HG03064 (cell line): ENCODE measurements around the gene EHBP1L1.
A peak's percentile ranks its signal among the peaks of the same experiment; 100 is the strongest.
"Not testable (repeated sequence)": the region's sequence is repeated elsewhere in the genome, so short reads cannot be mapped to it uniquely, and the experiment has no call there.

Experiments
- ATAC-seq: cut with Tn5 transposase; IDR thresholded peaks from one replicate; pipeline ENCODE4 v1.9.1; 2021; ENCODE audit warnings: low read depth; ENCODE audit not compliant: unreplicated experiment

EHBP1L1 gene

DNA sequence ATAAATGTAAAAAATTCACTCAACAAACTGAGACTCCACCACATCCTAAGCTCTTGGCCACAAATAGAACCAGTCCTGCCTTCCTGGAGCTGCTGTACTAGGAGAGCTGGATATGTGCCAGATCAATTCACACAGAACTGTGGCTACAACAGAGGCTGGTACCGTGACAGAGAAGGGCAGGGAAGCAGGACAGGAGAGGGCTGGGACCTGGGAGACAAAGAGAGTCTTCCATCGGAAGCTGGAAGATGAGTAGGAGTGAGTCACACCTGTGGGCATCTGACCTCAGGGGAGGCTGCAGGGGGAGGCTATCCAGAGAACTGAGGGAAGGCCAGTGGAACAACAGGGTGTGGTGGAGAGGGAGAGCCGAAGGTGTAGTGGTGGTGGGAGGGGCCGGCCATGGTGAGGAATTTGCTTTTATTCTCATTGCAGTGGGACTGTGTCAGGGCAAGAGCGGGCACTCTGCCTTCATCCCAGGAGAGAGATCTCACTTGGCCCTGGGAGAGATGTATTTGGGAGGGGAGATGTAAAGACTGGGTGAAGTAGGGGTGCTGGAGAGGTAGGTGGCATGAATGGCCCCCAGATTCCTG lies 15.8 kb upstream of the EHBP1L1 start:
- no peak for ATAC-seq

DNA sequence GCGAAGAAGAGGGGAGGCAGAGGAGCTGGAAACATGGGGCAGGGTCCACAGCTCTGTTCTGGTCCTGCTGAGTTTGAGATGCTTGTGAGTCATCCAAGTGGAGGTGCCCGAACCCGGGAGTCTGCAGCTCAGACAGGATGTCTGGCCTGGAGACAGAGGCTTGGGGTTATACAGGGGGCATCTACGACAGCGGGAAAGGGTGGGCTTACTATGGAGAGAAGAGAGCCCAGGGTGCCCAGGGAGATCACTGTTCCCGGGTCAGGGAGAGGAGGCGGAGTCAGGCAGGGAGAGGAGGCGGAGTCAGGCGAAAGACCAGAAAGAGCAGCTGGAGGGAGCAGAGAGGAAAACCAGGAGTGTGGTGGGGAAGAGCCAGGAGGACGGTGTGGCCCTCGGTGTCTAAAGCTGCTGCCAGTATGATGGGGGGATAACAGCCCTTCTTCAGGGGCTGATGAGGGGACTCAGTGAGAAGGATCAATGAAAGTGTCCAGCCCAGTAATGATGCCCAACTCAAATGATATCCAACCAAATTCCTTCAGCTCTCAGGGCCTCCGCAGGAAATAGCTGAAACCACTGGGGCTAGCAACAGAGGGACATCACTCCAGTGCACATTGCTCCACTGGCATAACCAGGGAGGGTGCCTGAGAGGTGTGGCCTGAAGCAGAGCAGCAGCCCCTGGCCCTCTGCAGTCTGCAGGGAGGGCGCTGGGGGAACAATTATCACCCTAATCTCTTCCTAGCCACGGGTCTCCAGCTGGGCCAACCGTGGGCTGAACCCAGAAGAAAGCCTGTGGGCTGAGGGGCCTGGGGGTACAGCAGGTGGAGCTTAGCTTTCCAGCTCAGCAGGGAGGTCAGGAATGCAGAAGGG lies 15.1 kb upstream of the EHBP1L1 start:
- no peak for ATAC-seq

DNA sequence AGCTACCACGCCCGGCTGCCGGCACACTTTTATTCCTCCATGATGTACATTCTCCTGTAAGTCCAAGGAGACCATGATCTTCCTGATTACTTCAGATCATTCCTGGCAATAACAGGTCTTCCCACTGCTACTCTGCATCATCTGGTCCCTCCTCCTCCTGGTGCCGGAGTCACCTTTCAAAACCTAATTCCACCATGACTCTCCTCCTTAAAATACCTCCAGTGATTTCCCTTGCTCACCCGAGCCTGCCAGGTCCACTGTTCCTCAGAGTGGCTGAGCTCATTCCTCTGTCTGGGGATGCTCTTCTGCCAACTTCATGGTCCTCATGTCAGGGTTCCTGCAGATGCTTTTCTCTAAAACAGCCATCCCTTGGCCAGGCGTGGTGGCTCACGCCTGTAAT lies 13.8 kb upstream of the EHBP1L1 start:
- ATAC-seq: no peak

DNA sequence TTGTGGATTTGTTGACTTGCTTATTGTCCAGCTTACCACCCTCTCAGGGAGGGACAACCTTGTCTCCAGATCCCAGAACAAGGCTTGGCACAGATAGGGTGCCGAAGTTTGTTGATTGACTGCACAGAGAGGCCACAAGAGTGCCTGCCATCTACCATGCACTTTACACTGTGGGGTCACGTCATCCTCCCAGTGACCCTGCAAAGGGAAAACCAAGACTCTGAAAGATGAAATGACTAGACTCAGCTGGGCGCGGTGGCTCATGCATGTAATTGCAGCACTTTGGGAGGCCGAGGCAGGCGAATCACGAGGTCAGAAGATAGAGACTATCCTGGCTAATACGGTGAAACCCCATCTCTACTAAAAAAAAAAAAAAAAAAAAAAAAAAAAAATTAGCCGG lies 13.1 kb upstream of the EHBP1L1 start:
- no peak for ATAC-seq

- no peak for ATAC-seq
Measured at GRCh38 chr11:65563601-65564000, 12.3 kb upstream of the EHBP1L1 start.

DNA sequence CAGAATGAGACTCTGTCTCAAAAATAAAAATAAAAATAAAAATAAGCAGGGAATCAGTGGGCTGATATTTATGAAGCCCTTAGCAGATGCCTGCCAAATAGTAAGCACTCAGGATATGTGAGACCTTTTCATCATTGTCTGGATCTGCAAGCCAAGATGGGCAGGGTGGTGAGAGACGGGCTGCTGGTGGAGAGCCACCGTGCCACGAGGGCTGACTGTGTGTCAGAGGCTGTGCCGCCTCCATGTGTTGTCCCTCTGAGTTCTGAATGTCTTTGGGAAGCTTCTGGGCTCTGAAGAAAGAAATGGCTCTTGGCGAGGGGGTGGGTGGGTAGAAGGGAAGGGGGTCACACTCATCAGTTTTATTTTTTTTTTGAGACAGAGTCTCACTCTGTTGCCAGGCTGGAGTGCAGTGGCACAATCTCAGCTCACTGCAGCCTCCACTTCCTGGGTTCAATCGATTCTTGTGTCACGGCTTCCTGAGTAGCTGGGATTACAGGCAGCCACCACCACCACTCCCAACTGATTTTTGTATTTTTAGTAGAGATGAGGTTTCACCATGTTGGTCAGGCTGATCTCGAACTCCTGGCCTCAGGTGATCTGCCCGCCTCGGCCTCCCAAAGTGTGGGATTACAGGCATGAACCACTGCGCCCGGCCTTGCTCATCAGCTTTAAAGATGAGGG lies 10.8 kb upstream of the EHBP1L1 start:
- ATAC-seq: not testable (repeated sequence)

DNA sequence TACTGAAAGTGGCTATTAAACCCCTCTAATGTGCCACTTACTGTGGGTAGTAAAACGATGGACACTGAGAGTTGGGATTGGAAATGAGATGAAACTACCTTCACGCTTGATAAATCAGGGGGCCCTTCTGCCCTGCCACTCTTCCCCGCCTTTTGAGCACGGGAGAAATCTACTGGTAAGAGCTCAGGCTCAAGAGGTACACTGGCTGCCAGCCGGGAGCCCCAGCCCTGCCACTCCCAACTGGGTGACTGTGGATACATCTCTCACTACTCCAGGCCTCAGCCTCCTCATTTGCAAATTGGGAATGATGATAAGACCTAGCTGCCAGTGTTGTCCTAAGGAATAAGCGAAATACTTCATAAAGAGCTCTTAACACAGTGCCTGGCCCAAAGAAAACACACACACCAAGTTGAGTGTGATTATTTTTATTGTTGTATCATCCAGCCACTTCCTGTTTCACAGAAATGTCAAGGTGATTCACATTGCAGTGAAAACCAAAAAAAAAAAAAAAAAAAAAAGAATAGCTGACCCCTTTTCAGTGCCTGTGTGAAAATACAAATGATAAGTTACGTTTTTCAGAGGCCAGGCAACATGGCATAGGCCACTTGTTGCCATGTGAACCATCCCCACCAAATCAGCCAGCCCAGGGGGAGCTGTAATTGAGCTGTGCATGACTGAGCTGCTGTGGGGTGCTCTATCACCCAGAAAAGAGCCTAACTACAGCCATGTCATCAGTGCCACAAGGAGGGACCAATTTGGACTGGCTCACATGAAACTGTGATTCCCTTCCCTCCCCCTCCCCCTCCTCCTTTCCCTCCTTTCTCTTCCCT lies 10.0 kb upstream of the EHBP1L1 start:
- no peak for ATAC-seq

DNA sequence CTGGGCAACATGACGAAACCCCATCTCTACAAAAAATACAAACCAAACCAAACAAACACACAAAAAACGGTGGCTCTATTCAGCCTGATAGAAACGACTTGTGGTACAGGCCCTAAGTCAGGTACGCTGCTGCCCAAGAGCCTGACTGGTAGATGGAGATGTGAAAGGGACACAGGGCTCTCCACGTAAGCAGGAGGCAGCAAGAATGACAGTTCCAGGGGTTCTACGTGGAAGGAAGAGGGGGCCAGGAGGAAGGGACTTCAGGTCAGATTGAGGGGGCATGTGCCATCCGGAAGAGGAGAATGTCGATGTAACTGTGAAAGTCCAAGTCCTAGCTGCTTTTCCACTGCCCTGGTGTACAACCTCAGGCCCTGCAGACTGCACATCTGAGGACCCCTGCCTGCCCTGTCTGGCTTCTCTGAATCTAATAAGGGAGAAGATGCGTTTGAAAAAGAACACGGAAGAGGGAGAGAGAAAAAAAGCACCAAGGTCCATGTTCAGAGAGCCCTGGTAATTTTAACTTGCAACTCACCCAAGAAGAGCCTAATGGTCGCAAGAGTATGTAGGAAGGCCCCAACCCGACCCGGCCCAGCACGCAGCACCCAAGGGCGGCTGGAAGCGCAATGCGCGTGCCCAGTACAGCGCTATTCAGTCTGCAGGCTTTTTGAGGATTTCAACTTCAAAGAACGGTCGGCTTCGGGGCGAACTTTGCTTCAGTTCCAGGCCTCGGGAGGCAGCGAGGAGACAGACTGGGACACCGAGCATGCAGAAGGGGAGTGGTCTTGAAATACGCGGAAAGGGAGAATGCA lies 6.5 kb upstream of the EHBP1L1 start:
- peak; percentile 3 for ATAC-seq

GRCh38 chr11:65569973-65570918 lies 5.6 kb upstream of the EHBP1L1 start, which contains the start of gene ZNRD2:
TSS of gene ZNRD2 (plus strand) at chr11:65570477. CDS start at chr11:65570492, 15 bp downstream.
- peak; percentile 46 for ATAC-seq

DNA sequence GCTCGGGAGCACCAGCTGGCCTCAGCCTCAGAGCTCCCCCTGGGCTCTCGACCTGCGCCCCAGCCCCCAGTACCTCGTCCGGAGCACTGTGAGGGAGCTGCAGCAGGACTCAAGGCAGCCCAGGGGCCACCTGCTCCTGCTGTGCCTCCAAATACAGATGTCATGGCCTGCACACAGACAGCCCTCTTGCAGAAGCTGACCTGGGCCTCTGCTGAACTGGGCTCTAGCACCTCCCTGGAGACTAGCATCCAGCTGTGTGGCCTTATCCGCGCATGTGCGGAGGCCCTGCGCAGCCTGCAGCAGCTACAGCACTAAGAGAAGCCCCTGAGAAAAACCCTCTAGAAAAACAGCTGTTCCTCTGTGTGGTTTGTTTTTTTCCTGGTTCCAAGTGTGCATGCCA lies 4.4 kb upstream of the EHBP1L1 start:
- ATAC-seq: no peak

GRCh38 chr11:65571940-65572339 lies 3.9 kb upstream of the EHBP1L1 start:
- ATAC-seq: no peak

- ATAC-seq: no peak
Measured at GRCh38 chr11:65572356-65573051, 3.3 kb upstream of the EHBP1L1 start, which contains the start of gene FAM89B. TSS of gene FAM89B (plus strand) at chr11:65572538. CDS start at chr11:65572670, 132 bp downstream.

GRCh38 chr11:65573391-65574079 lies 2.3 kb upstream of the EHBP1L1 start:
- ATAC-seq: no peak

GRCh38 chr11:65574109-65574810 lies 1.6 kb upstream of the EHBP1L1 start:
- no peak for ATAC-seq

- ATAC-seq: no peak
Measured at GRCh38 chr11:65574811-65575567, 864 bp upstream of the EHBP1L1 start.

GRCh38 chr11:65576232-65576866 lies 496 bp downstream of the EHBP1L1 start:
- ATAC-seq: no peak
